GM12801 (cell line): ENCODE data around the gene AQP3.

Experiments
- TF ChIP-seq, protein P1 (sequence below): IDR thresholded peaks from one replicate; pipeline ENCODE4 v1.5.1; 2011; ENCODE audit warnings: control low read depth; ENCODE audit not compliant: insufficient read length; ENCODE audit errors: extremely low read depth

Gene AQP3

DNA sequence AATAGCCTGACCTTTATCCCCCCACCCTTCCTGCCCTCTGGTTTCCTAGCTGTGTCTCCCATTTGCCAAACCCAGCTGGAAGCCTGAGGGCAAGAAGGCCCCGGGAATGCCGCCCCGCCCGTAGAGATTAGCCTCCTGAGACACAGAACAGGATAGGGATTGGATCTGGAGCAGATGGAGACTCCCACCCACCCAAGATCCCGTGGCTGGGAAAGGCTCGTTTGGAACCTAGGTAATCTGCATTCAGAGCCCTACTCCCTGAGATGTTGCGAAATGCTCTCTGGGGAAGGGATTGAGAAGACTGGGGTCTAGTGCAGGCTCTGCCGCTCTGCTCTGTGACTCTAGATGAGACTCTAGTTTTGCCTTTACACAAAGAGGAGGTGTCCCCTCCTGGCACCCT lies 10.9 kb downstream of the AQP3 start:
- TF ChIP-seq, protein P1, sequence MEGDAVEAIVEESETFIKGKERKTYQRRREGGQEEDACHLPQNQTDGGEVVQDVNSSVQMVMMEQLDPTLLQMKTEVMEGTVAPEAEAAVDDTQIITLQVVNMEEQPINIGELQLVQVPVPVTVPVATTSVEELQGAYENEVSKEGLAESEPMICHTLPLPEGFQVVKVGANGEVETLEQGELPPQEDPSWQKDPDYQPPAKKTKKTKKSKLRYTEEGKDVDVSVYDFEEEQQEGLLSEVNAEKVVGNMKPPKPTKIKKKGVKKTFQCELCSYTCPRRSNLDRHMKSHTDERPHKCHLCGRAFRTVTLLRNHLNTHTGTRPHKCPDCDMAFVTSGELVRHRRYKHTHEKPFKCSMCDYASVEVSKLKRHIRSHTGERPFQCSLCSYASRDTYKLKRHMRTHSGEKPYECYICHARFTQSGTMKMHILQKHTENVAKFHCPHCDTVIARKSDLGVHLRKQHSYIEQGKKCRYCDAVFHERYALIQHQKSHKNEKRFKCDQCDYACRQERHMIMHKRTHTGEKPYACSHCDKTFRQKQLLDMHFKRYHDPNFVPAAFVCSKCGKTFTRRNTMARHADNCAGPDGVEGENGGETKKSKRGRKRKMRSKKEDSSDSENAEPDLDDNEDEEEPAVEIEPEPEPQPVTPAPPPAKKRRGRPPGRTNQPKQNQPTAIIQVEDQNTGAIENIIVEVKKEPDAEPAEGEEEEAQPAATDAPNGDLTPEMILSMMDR, result no peak

DNA sequence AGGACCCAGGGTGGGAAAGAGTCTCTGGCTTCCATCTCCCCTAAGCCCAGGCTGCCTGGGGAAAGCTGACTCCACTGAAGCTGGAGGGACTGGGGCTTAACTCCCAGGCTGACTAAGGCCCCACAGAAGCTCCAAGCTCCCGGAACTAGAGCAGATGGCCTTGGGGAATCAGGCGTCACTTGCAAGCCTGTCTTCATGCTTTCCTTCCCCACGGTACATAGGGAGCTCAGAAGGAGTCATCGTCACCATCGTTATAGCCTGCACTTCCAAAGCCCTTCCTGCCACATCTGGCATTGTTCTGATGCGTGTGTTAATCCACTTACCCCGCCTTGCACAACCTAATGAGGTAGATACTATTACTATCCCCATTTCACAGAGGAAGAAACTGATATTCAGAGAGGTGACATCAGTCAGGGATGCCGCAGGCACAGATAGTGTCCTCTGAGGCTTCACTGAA lies 11.5 kb downstream of the AQP3 start:
- TF ChIP-seq, protein P1, result no peak

DNA sequence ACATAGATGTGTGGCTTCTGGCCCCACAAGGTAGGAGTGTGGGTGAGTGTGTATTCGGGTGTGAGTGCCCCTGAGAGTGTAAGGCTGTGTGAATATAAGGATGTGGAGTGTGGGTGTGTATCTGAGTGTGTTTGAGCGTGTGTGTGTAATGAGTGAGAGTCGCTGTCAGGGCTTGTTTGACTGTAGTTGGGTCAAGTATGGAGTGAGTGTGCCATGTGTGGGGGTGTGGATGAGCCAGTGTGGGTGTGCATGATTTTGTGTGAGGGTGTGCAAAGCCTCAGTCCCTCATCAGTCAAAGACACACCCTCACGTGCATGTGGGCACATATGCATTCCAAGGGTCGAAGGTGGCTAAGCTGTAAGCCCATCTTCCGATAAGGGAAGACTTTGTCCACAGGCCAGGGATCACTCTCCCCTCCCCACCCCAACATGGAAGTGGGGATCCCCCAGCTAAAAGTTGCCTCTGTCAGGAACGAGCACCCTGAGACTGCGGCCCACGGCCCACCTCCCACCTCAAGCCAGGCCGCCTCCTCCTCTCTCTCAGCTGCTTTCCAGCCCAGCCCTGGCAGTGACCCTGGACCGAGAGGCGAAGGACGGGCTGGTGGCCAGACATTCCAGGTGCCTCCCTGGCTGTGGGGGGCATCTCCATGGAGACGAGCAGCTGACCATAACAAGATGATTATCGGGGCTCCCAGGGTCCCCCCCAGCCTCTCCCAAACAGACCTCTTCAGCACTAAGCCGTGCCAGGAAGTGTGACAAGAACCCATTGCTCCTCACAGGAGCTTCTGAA lies 12.9 kb downstream of the AQP3 start:
- TF ChIP-seq, protein P1, result no peak

DNA sequence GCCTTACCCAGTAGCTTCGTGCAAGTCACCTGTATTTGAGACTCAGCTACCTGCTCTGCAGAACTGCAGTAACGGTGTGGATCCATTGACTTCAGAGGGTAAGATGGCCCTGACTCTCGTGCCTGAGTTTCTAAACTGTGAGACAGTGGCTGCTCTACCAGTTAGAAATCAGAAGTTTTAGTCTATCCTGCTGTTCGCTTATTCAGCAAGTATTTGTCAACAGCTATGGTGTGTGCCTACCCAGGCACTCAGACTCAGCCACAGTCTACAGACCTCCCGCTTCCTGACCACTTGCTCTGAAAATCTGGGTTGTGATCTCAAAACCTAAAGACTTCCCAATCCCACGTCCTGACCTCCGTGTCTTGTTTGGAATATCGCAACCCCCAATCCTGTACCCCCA lies 13.5 kb downstream of the AQP3 start:
- TF ChIP-seq, protein P1, result no peak

DNA sequence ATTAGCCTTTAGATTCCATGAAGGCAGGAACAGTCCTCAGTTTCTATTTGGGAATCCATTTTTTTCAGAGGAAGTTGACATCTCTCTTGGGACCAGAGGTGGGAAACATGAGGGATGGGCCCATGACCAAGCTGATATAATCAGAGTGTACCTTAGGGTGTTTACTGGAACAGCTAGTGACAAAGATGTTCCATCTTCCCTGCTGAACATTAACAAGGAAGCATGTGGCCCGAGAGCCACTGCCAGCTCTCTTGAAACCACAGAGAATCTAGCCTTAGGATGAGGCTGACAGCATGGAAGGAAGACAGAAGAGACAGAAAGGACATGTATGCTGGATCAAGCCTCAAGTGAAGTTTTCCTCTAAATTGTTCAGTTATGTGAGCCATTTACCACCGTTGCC lies 16.0 kb downstream of the AQP3 start:
- TF ChIP-seq, protein P1, result no peak

DNA sequence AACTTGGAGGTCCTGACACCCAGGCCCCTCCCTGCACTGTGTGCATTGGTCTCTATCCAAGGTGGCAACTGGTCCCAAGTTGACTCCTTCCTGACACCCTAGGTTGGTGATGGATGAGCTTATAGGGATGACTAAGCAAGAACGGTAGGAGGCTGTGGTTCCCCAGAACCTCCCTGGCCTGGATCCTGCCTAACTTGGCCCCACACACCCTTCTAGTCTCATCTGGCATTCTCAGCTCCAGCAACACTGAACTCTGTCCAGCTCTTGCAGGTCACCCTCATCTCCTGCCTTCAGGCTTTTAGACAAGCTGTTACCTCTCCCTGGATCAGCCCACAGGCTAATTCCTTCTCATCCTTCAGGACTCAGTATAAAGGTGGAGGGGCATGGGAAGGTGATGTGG lies 16.5 kb downstream of the AQP3 start:
- TF ChIP-seq, protein P1, result no peak

DNA sequence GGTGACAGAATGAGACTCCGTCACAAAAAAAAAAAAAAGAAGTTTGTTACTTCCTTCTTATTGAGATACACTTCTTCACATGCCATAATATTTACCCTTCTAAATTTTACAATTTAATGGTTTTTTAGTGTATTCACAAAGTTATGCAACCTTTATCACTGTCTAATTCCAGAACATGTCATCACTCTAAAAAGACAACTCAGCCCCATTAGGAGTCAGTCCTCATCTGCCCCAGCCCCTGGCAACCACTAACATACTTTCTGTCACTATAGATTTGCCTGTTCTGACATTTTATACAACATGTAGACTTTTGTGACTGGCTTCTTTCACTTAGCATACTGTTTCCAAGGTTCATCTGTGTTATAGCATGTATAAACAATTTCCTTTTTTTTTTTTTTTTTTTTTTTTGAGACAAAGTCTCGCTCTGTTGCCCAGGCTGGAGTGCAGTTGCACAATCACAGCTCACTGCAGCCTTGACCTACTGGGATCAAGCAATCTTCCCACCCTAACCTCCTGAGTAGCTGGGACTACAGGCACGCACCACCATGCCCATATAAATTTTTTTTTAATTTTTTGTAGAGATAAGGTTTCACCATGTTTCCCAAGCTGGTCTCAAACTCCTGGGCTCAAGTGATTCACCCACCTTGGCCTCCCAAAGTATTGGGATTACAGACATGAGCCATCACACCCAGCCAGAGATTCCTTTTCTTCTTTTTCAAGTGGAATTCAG lies 18.0 kb downstream of the AQP3 start:
- TF ChIP-seq, protein P1, result no peak
